H9 (cell line): Measurements from ENCODE around the gene FUT8. TPM values are rescaled to one million over a fixed set of nuclear protein-coding genes. Genes with fewer than 3 reads are reported as not detected.

ENCODE experiments used
- DNase-seq: peaks from one replicate; pipeline ENCODE4 v3.0.0-alpha.2; 2017
- H2AFZ ChIP-seq: one replicate; pipeline ENCODE4 v1.6.1; 2013; ENCODE audit warnings: mild to moderate bottlenecking, low read length, control low read depth, moderate library complexity
- H2AK5ac ChIP-seq: 2 replicates; pipeline ENCODE4 v1.6.1; 2013; ENCODE audit warnings: low read length, control low read depth, mixed read lengths; ENCODE audit not compliant: insufficient read length
- H2BK120ac ChIP-seq: one replicate; pipeline ENCODE4 v1.6.1; 2013; ENCODE audit warnings: low read depth, mild to moderate bottlenecking, low read length, control low read depth, inconsistent platforms; ENCODE audit not compliant: poor library complexity, severe bottlenecking
- H2BK12ac ChIP-seq: 2 replicates; pipeline ENCODE4 v1.6.1; 2013; ENCODE audit warnings: low read length, control low read depth, mixed read lengths, low read depth; ENCODE audit not compliant: insufficient read length
- H2BK15ac ChIP-seq: 2 replicates; pipeline ENCODE4 v1.6.1; 2013; ENCODE audit warnings: low read depth, low read length, control low read depth
- H2BK20ac ChIP-seq: one replicate; pipeline ENCODE4 v1.6.1; 2013; ENCODE audit warnings: low read depth, mild to moderate bottlenecking, low read length, control low read depth, inconsistent platforms; ENCODE audit not compliant: poor library complexity, severe bottlenecking
- H2BK5ac ChIP-seq: 2 replicates; pipeline ENCODE4 v1.6.1; 2013; ENCODE audit warnings: low read length, control low read depth, mixed read lengths; ENCODE audit not compliant: insufficient read length
- H3K14ac ChIP-seq: 2 replicates; pipeline ENCODE4 v1.6.1; 2013; ENCODE audit warnings: low read length, control low read depth; ENCODE audit not compliant: insufficient read depth
- H3K18ac ChIP-seq: 2 replicates; pipeline ENCODE4 v1.6.1; 2013; ENCODE audit warnings: low read depth, mild to moderate bottlenecking, mixed read lengths, low read length, control low read depth; ENCODE audit not compliant: insufficient read length
- H3K23ac ChIP-seq: 2 replicates; pipeline ENCODE4 v1.6.1; 2013; ENCODE audit warnings: low read length, control low read depth, mixed read lengths, low read depth; ENCODE audit not compliant: insufficient read length
- H3K23me2 ChIP-seq: 2 replicates; pipeline ENCODE4 v1.6.1; 2013; ENCODE audit warnings: low read depth, mild to moderate bottlenecking, mixed read lengths, low read length, control low read depth; ENCODE audit not compliant: insufficient read length, poor library complexity, severe bottlenecking
- H3K27ac ChIP-seq: 2 replicates; pipeline ENCODE4 v1.5.1; 2013; ENCODE audit warnings: low read length, control low read depth, mixed read lengths, low read depth; ENCODE audit not compliant: insufficient read length
- H3K27me3 ChIP-seq: 2 replicates; pipeline ENCODE4 v1.6.1; 2013; ENCODE audit warnings: low read length, control low read depth, inconsistent platforms; ENCODE audit not compliant: insufficient read depth
- H3K4ac ChIP-seq: 2 replicates; pipeline ENCODE4 v1.6.1; 2013; ENCODE audit warnings: low read depth, mild to moderate bottlenecking, control low read depth, inconsistent platforms, low read length, moderate library complexity
- H3K4me1 ChIP-seq: 2 replicates; pipeline ENCODE4 v1.6.1; 2013; ENCODE audit warnings: low read length, control low read depth, inconsistent platforms; ENCODE audit not compliant: insufficient read depth
- H3K4me2 ChIP-seq: 2 replicates; pipeline ENCODE4 v1.6.1; 2013; ENCODE audit warnings: low read length, control low read depth, mixed read lengths; ENCODE audit not compliant: insufficient read length, insufficient read depth
- H3K56ac ChIP-seq: 2 replicates; pipeline ENCODE4 v1.6.1; 2013; ENCODE audit warnings: low read depth, mild to moderate bottlenecking, mixed read lengths, low read length, control low read depth; ENCODE audit not compliant: insufficient read length
- H3K79me1 ChIP-seq: 2 replicates; pipeline ENCODE4 v1.6.1; 2013; ENCODE audit warnings: low read depth, mild to moderate bottlenecking, moderate library complexity, low read length, control low read depth, inconsistent platforms; ENCODE audit not compliant: insufficient read depth, poor library complexity, severe bottlenecking
- H3K79me2 ChIP-seq: 2 replicates; pipeline ENCODE4 v1.6.1; 2013; ENCODE audit warnings: low read length, control low read depth, inconsistent platforms; ENCODE audit not compliant: insufficient read depth
- H3K9ac ChIP-seq: 2 replicates; pipeline ENCODE4 v1.6.1; 2013; ENCODE audit warnings: low read length, control low read depth, mixed read lengths; ENCODE audit not compliant: insufficient read length; ENCODE audit errors: extremely low read depth
- H3K9me3 ChIP-seq: one replicate; pipeline ENCODE4 v1.6.1; 2013; ENCODE audit warnings: low read depth, low read length, inconsistent platforms; ENCODE audit not compliant: control insufficient read depth
- H3T11ph ChIP-seq: one replicate; pipeline ENCODE4 v1.6.1; 2013; ENCODE audit warnings: mild to moderate bottlenecking, low read length, control low read depth, inconsistent platforms
- H4K20me1 ChIP-seq: one replicate; pipeline ENCODE4 v1.6.1; 2013; ENCODE audit not compliant: control insufficient read depth, insufficient read length, insufficient read depth
- H4K5ac ChIP-seq: 2 replicates; pipeline ENCODE4 v1.6.1; 2013; ENCODE audit warnings: low read depth, mild to moderate bottlenecking, mixed read lengths, low read length, control low read depth; ENCODE audit not compliant: insufficient read length
- H4K8ac ChIP-seq: replicated peaks from 2 replicates; pipeline ENCODE4 v1.6.1; 2013; ENCODE audit warnings: low read length, control low read depth, mixed read lengths, low read depth; ENCODE audit not compliant: insufficient read length
- H4K91ac ChIP-seq: 2 replicates; pipeline ENCODE4 v1.6.1; 2013; ENCODE audit warnings: low read depth, mild to moderate bottlenecking, moderate library complexity, mixed read lengths, low read length, control low read depth; ENCODE audit not compliant: insufficient read length
- H3K27ac Mint-ChIP-seq, 3 experiments: 2 replicates in 2 of 3; 3 replicates in 1 of 3; pipeline ENCODE4 v1.8.0; 2020 to 2021; ENCODE audit warnings: mixed read lengths in 3 of 3, mild to moderate bottlenecking in 1 of 3, moderate library complexity in 1 of 3
- H3K27me3 Mint-ChIP-seq: 2 replicates; pipeline ENCODE4 v1.8.0; 2021; ENCODE audit warnings: low read depth, mild to moderate bottlenecking, moderate library complexity, mixed read lengths
- H3K36me3 Mint-ChIP-seq, 3 experiments: 2 replicates in 2 of 3; 3 replicates in 1 of 3; pipeline ENCODE4 v1.8.0; 2020 to 2021; ENCODE audit warnings: low read depth in 3 of 3, mixed read lengths in 3 of 3; ENCODE audit not compliant: insufficient read depth in 1 of 3
- H3K4me1 Mint-ChIP-seq, 2 experiments: 2 replicates each; pipeline ENCODE4 v1.8.0; 2020; ENCODE audit warnings: mixed read lengths in 2 of 2
- H3K4me3 Mint-ChIP-seq, 2 experiments: 2 replicates in 1 of 2; 3 replicates in 1 of 2; pipeline ENCODE4 v1.8.0; 2020 to 2021; ENCODE audit warnings: mild to moderate bottlenecking in 2 of 2, mixed read lengths in 2 of 2, moderate library complexity in 1 of 2
- H3K9me3 Mint-ChIP-seq, 2 experiments: 2 replicates in 1 of 2; 3 replicates in 1 of 2; pipeline ENCODE4 v1.8.0; 2020; ENCODE audit warnings: mild to moderate bottlenecking in 2 of 2, mixed read lengths in 2 of 2, moderate library complexity in 1 of 2
- CTCF ChIP-seq: fragments of 200-600 bp; sonication (generic); conservative IDR thresholded peaks from 3 replicates; pipeline ENCODE4 v1.8.0; 2021; ENCODE audit warnings: antibody characterized with exemption, mild to moderate bottlenecking
- WGBS: extraction: QIAGEN DNeasy Blood & Tissue Kit; methylation state at CpG from one replicate; pipeline ENCODE4 v1.1.7; 2013; ENCODE audit warnings: missing lambda C conversion rate, low lambda C conversion rate, mixed read lengths; ENCODE audit not compliant: insufficient read length; ENCODE audit errors: extremely low coverage; 5-methylcytosine and 5-hydroxymethylcytosine counted together
- total RNA-seq: library from RNA; stranded (reverse); gene quantifications from 2 replicates; pipeline ENCODE4 v1.2.1, GENCODE V29; 2021

Gene FUT8
- total RNA-seq, 1 experiment from 2014 or later: 44.3 TPM

DNA sequence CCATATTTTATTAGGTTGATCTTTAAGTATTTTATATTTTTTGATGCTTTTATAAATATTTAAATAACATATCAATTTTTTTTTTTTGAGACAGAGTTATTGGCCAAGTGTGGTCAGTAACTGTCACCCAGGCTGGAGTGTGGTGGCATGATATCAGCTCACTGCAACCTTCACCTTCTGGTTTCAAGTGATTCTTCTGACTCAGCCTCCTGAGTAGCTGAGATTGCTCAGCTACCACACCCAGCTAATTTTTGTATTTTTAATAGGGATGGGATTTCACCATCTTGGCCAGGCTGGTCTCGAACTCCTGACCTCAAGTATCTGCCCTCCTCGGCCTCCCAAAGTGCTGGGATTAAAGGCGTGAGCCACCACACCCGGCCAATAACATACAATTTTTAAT, 71.1 kb downstream of the FUT8 start:
- DNase-seq: no peak
- Histone ChIP-seq H3K4me2 (no peak overlapping the region), H3K9me3 (no peaks in the 10 kb centered on the region)

More for the DNA sequence above, 71.1 kb downstream of the FUT8 start:
- Histone ChIP-seq H3K18ac (no peak overlapping the region), H3T11ph (no peak overlapping the region), H3K27me3 (no peaks in the 10 kb centered on the region), H3K14ac (no peak overlapping the region), H3K27ac (no peak overlapping the region), H3K79me1 (no peaks in the 10 kb centered on the region), H3K4ac (no peak overlapping the region), H4K20me1 (no peaks in the 10 kb centered on the region), H3K4me1 (peaks cover 7% of the 10 kb centered on the region; the same call in 1 of the 2 replicates), H2BK20ac (no peak overlapping the region), H2BK12ac (no peak overlapping the region), H3K9ac (no peak overlapping the region), H2BK15ac (no peak overlapping the region), H3K23ac (no peak overlapping the region), H4K8ac (no peak overlapping the region), H3K79me2 (no peaks in the 10 kb centered on the region), H3K56ac (no peak overlapping the region), H4K5ac (no peak overlapping the region), H2AFZ (no peak overlapping the region), H4K91ac (no peak overlapping the region), H2BK120ac (no peak overlapping the region), H3K23me2 (no peaks in the 10 kb centered on the region), H2AK5ac (no peak overlapping the region), H2BK5ac (no peak overlapping the region)
- Mint-ChIP-seq H3K36me3 (peaks cover 0 to 9% (median 0%) of the 10 kb centered on the region in 3 experiments; a peak in 2 of 7 replicates), H3K27ac (no peak overlapping the region), H3K4me3 (no peak overlapping the region), H3K4me1 (peaks cover 55 to 76% of the 10 kb centered on the region in 2 experiments), H3K9me3 (no peaks in the 10 kb centered on the region), H3K27me3 (no peaks in the 10 kb centered on the region)
- no CpG with 5 or more reads among the region's 4 CpGs for WGBS
- TF ChIP-seq CTCF: no peak
